GM19467 (cell line): ENCODE measurements around the gene ABCD1.
"Not testable (repeated sequence)": the region's sequence is repeated elsewhere in the genome, so short reads cannot be mapped to it uniquely, and the experiment has no call there.

Experiments used
- ATAC-seq: cut with Tn5 transposase; IDR thresholded peaks from one replicate; pipeline ENCODE4 v1.9.1; 2021; ENCODE audit warnings: mild to moderate bottlenecking, moderate library complexity; ENCODE audit not compliant: unreplicated experiment

The ABCD1 gene

DNA sequence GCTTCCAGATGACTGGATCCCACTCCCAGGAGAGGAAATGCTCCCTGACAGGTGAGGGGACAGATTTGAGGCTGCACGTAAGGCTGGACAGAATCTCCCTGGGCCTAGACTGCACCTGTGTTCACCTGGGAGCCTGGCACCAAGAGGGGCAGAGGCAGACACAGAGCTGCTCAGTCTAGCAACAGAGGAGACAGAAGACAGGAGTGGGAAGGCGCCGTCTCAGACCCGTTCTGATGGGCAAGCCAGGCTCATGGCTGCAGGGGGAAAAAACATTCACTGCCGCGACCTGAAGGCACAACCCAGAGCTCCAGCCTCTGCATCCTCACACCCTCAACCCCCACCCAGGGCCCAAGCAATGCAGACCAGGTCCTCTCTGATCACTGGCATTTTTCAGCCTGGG is 17.2 kb upstream of the ABCD1 start:
- ATAC-seq: no peak

DNA sequence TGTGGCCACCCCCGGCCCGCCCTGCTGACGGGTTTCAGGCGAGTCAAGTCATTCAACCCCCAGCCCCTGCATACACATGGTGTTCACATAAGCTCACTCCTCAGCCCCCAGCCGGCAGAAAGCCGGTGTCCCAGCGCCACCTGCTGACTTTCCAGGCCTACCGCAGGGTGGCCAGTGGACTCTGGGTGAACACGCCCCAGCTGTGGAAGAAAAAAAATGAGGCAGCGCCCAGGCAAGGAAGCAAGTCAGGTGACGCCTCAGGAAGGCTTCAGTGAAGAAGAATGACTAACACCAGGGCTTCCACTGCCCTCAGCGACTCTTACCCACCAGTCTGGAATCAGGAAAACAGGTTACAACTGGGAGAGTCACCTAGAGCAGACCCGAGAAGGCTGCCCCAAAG is 16.2 kb upstream of the ABCD1 start:
- ATAC-seq: no peak

DNA sequence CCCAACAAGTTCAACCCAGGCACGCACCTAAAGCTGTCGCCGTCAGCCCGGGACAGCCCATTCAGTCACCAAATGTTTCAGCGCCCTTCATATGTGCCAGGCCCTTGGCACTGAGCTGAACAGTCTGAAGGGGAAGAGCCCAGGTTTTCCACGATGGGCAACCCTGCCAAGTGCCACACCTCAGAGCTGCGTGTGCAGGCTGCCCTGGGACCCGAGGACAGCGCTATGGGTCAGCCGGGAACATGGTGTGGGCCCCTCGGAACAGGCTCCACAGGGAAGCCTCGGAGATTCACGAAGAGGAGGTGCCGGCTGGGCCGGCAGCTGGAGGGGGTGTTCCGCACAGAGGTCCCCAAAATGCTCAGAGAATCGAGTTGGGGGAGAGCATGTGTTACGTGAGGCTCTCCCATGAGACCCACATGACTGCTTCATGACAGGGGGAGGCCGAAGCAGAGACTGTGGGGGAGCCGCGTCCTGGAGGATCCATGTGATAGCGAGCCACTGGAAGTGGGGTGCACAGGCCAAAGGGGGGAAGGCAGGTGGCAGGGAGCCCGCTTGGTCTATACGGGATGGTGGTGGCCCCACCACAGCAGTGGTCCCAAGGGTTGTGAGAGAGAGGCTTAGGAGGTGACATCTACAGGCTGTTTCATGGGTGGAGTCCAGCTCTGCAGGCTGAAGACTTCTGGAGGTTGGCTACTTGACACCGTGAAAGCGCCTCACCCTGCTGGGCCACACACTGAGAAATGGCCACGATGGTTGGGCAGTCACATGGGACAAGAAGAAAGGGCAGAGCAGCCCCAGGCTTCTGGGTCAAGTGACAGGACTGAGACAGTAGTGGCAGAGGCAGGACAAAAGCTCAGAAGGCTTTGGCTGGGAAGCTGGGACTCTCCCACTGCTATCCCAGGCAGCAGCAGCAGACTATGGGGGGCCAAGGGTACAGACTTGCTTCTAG is 14.7 kb upstream of the ABCD1 start:
- ATAC-seq: no peak

DNA sequence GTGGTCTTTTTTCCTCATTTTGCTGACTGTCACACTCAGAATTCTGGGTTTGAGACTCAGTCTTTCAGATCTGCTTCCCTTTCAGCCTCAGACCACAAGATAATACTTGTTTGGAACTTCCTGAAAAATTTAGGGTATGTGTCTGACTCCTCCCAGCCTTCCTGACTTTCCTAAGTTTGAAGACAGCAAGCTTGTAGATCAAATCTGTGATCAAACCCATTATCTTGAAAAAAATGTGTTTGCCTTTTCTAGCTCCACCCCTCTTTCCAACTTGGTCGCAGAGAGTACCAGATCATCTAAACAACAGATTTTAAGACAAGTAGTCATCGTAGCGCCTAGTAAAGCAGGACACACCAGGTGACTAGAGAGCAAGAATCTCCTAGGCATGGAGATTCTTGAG is 10.4 kb upstream of the ABCD1 start:
- no peak for ATAC-seq

DNA sequence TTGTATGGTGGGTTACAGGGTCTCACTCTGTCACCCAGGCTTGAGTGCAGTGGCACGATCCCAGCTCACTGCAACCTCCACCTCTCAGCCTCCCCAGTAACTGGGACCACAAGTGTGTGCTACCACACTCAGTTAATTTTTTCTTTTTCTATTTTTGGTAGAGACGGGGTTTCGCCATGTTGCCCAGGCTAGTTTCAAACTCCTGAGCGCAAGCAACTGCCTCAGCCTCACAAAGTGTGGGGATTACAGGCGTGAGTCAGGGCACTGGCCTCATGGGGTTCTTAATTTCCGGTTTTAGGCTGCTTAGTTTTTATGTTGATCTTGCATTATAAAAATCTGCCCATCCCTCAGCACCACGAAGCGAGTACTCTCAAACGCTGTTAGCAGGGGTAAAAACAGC is 7.2 kb upstream of the ABCD1 start:
- no peak for ATAC-seq

DNA sequence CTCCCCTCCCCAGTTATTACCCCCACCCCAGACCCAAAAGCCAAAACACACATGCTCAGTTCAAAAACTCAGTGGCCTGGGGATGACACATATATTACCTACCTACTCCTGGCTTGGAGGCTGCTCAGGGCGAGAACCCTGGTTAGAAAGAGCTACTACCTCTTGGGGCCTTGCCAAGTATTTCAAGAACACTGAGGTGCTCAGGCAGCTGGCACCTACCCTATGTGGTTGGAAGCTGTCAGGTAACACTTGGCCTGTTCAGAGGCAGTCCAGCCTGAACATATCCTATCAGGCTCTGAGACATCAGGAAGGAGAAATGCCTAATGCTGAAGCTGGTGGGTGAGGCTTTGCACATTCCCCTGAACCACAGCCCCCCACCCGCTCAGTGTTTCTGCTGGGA is 5.4 kb upstream of the ABCD1 start:
- no peak for ATAC-seq

DNA sequence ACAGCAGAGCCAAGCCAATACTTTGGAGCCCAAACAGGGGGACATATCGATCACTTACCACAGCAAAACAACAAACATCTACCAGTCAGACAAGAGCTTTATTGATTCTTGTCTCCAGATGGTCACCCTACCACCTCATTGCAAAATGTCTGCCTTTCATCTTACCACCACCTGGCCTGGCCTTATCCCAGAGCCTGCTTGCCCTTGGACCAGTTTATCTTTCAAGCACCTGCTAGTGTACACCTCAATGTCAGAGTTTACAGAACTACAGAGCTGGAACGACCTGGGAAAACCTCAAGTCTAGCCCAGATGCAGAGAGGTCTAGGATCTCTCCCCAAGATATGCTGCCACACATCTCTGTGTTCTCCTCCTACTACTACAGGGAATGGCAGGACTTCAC is 5.0 kb upstream of the ABCD1 start:
- no peak for ATAC-seq

DNA sequence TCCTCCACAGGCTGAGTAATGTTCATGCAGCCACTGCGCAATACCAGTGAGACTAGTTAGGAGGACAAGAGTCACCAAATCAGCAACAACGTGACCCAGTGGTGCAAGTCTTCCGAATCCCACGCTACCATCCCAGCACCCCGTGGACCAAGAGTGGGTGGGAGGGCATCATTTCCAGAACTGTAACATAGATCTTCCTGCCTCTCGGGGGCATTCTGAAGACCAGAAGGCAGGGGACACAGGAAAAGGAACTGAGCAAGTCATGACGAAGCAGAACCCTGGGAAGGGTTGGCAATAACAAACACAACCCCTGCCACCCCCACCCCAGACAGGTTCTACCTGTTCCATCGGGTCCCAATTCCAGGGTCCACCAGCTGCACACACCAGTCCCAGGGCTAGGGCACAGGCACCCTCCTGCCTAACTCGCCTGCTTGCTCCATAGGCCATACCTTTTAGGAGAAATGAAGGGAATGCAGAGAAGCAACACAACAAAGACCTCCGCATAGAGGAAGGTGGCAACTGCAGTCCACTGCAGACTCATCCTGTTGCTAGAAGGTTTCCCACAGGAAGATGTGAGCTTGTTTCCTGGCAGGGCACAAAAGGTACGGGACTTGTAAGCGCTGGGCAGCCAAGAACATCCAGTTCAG is 1.8 kb upstream of the ABCD1 start:
- no peak for ATAC-seq

DNA sequence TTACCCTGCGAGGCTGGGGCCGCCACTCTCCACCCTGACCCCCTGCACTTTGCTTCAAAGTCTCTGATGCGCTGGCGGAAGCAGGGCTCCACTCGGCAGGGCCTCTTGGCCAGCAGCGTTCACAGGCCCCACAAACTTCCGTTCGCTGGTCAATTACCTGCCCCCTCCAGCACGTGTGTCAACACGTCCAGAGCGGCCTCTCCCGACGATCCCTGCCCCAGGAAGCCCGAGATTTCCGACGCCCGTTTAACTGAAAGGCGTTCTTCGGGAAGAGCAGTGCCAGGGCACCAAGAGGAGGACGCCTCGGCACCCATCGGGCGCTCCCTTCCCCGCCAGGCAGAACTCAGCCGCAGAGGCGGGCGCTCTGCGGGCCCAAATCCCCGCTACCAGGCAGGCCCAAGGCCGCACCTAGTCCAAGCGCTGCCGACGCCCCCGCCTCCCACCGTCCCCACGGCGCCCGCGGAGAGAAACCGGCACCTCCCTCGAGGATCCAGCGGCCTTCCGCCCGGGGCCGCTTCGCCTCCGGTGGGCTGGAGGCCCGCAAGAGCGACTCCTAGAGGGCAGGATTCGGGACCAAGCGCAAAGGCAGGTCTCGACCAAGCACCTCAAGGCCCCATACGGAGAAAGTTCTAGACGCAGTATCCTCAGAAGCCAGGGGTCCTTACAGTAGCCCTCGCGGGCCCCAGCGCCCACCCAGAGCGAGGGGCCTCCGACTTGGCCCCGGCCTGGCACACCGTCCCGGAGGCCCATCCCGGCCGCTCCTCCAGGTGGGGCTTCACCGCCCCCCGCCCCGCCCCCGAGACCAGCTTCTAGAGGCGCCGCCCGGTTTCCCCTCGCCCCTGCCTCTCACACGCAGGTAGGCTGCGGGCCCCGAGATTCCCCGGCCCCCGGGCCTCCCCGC is 1.1 kb upstream of the ABCD1 start:
- peak; percentile 19 for ATAC-seq

DNA sequence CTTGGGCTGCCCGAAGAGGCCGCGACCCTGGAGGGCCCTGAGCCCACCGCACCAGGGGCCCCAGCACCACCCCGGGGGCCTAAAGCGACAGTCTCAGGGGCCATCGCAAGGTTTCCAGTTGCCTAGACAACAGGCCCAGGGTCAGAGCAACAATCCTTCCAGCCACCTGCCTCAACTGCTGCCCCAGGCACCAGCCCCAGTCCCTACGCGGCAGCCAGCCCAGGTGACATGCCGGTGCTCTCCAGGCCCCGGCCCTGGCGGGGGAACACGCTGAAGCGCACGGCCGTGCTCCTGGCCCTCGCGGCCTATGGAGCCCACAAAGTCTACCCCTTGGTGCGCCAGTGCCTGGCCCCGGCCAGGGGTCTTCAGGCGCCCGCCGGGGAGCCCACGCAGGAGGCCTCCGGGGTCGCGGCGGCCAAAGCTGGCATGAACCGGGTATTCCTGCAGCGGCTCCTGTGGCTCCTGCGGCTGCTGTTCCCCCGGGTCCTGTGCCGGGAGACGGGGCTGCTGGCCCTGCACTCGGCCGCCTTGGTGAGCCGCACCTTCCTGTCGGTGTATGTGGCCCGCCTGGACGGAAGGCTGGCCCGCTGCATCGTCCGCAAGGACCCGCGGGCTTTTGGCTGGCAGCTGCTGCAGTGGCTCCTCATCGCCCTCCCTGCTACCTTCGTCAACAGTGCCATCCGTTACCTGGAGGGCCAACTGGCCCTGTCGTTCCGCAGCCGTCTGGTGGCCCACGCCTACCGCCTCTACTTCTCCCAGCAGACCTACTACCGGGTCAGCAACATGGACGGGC is 579 bp downstream of the ABCD1 start:
- no peak for ATAC-seq

DNA sequence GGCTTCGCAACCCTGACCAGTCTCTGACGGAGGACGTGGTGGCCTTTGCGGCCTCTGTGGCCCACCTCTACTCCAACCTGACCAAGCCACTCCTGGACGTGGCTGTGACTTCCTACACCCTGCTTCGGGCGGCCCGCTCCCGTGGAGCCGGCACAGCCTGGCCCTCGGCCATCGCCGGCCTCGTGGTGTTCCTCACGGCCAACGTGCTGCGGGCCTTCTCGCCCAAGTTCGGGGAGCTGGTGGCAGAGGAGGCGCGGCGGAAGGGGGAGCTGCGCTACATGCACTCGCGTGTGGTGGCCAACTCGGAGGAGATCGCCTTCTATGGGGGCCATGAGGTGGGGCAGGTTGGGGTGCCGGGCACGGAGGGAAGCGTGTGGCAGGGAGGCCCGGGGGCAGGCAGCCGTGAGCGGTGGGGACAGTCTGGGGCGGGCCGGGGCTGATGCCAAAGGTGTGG is 1.2 kb downstream of the ABCD1 start:
- ATAC-seq: no peak

DNA sequence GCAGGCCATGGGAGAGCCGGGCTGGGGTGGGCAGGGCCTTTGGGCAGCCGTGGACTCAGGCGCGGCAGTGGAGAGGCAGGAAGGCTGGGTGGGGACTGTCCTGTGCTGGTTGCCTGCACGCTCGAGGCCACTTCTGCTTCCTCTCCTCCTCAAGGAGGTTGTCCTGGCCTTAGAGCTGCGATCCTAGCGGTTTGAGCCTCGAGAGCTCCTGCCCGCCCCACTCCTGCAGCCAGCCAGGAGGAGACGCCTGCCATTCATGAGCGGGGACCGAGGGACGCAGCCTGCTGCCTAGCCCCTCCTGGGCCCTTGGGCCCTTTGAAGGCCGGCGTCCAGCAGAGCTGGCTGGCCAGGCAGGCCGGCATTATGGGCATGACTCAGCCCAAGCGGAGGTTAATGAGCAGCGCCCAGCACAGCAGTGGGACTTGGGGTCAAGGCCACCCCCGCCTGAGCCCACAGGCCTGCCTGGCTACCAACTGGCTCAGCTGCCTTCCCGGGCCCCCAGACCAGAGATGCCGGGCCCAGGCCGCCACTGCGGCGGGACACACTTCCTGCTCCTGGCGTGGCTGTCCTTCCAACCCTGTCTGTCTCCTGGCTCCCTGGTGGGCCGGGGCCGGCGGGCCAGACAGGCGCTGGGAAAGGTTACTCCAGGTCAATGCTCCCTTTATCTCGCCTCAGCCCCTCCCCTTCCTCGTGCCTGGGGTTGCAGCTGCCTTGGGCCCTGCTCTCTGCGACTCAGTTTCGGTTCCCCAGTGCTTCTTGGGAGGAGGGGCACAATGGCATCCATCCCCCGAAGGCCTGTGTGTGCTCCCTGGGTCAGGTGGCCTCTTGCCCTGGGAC is 1.8 kb downstream of the ABCD1 start:
- ATAC-seq: no peak

DNA sequence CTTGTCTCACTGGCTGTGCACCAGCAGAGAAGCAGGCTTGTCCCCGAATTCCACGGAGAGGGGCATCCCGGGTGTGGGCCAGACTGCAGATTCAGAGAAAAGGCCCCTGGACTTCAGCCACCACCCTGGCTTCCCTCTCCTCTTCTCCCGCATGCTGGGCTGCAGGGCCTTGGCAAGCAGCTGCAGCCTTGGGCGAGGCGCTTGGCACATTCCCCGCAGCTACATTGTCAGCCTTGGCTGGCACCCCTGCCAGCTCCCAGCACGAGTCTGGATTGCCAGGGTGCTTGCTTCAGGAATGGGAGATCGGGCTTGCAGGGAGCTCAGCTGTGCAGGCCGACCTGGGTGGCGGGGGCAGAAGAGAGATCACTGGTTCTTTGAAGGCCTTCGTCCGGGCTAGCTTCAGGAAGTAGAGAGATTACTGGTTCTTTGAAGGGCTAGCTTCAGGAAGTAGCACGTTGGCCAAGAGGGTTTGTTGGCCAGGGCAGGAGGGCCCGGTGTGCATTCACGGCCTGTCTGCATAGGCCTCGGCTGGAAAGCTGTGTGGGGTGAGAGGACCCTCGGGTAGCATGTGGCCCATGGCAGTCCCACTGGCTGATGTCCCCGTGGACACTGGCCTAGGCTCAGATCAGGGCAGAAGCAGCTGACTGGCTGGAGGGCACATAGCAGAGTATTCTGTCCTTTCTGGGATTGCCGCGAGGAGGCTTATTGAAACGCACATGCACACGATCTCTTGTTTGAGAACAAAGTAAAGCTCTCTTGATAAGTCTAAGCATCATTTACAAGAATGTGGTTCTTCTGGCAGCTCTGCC is 2.7 kb downstream of the ABCD1 start:
- no peak for ATAC-seq

DNA sequence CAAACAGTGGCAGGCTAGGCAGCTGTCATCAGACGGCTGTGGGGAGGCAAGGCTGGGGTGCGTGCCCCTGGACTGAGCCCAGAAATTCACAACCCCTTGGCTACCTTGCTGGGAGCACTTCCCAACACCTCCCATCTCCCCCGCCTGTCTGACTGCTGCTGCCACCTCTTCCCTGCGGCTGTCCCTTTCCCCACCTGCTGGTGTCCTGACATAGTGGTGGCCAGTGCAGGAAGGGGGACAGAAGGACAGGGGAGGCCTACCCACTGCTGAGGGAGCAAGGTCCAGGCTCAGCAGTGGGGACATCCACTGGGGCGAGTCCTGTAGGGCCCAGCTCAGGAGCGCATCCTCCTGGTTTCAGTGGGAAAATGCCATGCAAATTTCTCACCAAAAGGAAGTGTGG is 3.4 kb downstream of the ABCD1 start:
- no peak for ATAC-seq

DNA sequence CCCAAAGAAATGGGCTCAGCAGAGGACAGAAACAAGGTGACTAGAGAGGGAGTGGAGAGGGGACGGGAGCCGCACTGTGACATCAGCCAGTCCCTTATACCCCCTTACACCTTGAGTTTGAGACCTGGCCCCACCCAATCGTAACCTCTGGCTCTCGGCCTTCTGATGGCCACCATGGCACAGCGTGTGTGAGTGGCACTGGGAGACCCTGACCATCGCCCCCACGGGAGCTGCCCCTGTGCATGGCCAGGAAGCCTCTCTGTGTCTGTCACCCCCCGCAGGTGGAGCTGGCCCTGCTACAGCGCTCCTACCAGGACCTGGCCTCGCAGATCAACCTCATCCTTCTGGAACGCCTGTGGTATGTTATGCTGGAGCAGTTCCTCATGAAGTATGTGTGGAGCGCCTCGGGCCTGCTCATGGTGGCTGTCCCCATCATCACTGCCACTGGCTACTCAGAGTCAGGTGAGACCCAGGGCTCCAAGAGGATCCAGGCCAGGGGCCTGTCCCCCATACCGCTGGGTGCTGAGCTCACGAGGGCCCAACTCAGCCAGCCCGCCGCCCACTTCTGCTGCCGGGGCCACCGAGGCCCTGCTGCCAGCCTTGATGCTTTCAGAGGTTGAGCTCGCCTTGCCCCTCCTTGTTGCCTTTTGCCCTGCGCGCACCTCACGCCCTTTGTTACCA is 4.4 kb downstream of the ABCD1 start:
- ATAC-seq: no peak

DNA sequence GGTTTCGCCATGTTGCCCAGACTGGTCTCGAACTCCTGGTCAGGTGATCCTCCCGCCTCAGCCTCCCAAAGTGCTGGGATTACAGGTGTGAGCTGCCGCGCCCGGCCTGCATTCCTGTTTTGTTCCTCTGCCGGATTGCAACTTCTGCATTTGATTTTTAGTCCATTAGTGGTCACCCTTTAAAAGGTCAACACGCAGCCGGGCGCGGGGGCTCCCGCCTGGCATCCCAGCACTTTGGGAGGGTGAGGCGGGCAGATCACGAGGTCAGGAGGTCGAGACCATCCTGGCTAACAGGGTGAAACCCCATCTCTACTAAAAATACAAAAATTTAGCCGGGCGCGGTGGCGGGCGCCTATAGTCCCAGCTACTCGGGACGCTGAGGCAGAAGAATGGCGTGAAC is 5.5 kb downstream of the ABCD1 start:
- ATAC-seq: not testable (repeated sequence)

DNA sequence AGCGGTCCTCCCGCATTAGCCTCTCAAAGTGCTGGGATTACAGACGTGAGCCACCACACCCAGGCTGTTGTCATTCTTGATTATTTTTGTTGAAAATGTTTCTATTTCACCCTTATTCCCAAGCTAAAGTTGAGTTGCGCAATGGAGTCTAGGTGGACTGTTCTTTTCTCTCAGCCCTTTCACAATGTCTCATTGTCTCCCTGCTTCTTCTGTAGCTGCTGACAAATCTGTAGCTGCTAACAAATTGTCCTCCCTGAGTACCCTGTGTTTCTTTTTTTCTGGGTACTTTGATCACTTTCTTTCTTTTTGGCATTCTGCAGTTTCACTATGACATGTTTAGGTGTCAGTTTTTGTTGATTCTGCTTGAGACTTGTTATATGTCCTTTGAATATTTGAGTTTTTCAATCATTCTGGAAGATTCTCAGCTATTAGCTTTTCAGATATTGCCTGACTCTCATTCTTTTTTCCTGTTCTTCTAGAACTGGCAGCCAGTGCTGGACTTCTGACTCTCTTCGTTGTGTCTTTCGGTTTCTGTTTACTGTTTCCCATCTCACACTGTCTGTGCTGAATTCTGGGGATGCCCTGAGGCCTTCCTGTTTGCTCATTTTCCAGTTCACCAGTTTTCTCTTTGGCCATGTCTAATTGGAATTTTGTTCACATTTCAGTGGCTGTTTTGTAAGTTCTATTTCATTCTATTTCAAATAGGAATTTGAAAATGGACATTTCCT is 6.6 kb downstream of the ABCD1 start:
- ATAC-seq: no peak

DNA sequence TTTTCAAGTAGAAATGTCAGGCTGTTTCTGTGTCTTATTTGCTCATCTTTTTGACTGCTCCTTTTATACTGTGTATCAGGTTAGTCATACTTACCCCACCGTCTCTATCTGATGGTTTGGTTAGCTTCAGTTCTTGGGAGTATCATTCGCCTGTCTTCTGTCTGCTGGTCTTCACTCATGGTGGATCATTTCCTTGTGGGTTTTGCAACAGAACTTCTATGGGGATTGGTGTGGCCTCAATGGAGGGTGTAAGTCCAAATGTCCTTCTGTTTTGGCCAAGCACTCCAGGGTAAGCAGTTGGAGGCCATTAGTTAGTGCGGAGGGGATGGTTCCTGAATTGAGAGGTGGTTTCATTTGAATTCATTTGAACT is 7.2 kb downstream of the ABCD1 start:
- no peak for ATAC-seq
